Colonic mucosa (tissue), 4 donors: ENCODE data around the gene GRID1. TPM values are rescaled to one million over a fixed set of nuclear protein-coding genes. Genes with fewer than 3 reads are reported as not detected.

ENCODE experiments used
- DNase-seq: peaks from one replicate; pipeline ENCODE4 v3.0.0-alpha.2; 2020
- H3K27ac ChIP-seq: fragments of 200-600 bp; one replicate; pipeline ENCODE4 v1.8.0; 2021
- H3K27me3 ChIP-seq: fragments of 200-600 bp; one replicate; pipeline ENCODE4 v1.8.0; 2021
- H3K36me3 ChIP-seq: fragments of 200-600 bp; one replicate; pipeline ENCODE4 v1.8.0; 2021
- H3K4me1 ChIP-seq: fragments of 200-600 bp; one replicate; pipeline ENCODE4 v1.8.0; 2021; ENCODE audit warnings: mild to moderate bottlenecking
- H3K4me3 ChIP-seq: fragments of 200-600 bp; one replicate; pipeline ENCODE4 v1.8.0; 2021
- H3K9ac ChIP-seq, 2 donors: one replicate each; pipeline ENCODE4 v1.7.0; 2013; ENCODE audit warnings: control low read depth in 2 of 2, low read depth in 2 of 2, low read length in 2 of 2
- H3K9me3 ChIP-seq: fragments of 200-600 bp; one replicate; pipeline ENCODE4 v1.8.0; 2021
- intact Hi-C: fragments of 100-400 bp; cut with DNase I; formaldehyde crosslinking; loops from one replicate; pipeline ENCODE4 v1.14.1; 2022
- total RNA-seq, 2 donors: library from RNA; stranded (reverse); fragmentation: NEBNext Ultra II Directional in 1 of 2; extraction: Animal tissue kit (Norgen Biotek cat#: 25700) in 1 of 2; gene quantifications; one replicate each; pipeline ENCODE4 v1.2.1, GENCODE V29; 2021
- TF ChIP-seq, protein P1 (sequence below): fragments of 200-600 bp; IDR thresholded peaks from one replicate; pipeline ENCODE4 v1.8.0; 2022; ENCODE audit warnings: antibody characterized with exemption, mild to moderate bottlenecking
- donor health status: healthy.
- donor health status: DM: no; HTN: no; CAD: no.
- donor health status: DM: no; HTN: no; CAD: no.

GRID1 gene
- total RNA-seq, 2 donors from 2014 or later, result 0.30 to 0.37 TPM

DNA sequence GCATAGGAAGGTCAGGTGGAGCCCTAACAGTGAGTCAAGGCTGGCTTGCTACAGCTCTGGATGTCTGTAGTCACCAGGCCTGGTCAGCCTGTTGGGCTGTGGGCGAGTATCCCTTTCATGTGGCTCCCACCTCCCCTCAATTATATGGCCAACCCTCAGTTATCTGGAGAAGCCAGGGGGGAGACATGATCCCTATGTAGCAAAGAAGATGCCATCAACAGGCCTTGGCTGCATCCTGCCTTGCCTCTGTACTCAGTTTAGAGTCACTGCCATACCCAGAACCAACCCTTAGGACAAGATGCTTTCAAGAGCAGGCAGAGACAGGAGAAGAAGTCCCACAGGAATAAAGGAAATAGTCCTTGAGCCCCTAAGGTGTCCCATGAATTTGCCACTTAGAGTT, 763.9 kb downstream of the GRID1 start:
- TF ChIP-seq, protein P1, sequence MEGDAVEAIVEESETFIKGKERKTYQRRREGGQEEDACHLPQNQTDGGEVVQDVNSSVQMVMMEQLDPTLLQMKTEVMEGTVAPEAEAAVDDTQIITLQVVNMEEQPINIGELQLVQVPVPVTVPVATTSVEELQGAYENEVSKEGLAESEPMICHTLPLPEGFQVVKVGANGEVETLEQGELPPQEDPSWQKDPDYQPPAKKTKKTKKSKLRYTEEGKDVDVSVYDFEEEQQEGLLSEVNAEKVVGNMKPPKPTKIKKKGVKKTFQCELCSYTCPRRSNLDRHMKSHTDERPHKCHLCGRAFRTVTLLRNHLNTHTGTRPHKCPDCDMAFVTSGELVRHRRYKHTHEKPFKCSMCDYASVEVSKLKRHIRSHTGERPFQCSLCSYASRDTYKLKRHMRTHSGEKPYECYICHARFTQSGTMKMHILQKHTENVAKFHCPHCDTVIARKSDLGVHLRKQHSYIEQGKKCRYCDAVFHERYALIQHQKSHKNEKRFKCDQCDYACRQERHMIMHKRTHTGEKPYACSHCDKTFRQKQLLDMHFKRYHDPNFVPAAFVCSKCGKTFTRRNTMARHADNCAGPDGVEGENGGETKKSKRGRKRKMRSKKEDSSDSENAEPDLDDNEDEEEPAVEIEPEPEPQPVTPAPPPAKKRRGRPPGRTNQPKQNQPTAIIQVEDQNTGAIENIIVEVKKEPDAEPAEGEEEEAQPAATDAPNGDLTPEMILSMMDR, result no peak
- Histone ChIP-seq H3K27ac (no peak overlapping the region), H3K4me1 (no peaks in the 10 kb centered on the region), H3K36me3 (no peaks in the 10 kb centered on the region), H3K4me3 (no peak overlapping the region), H3K27me3 (no peaks in the 10 kb centered on the region), H3K9me3 (no peaks in the 10 kb centered on the region), H3K9ac (no peak overlapping the region)
- intact Hi-C loops, result no loop called here
- DNase-seq, result no peak

DNA sequence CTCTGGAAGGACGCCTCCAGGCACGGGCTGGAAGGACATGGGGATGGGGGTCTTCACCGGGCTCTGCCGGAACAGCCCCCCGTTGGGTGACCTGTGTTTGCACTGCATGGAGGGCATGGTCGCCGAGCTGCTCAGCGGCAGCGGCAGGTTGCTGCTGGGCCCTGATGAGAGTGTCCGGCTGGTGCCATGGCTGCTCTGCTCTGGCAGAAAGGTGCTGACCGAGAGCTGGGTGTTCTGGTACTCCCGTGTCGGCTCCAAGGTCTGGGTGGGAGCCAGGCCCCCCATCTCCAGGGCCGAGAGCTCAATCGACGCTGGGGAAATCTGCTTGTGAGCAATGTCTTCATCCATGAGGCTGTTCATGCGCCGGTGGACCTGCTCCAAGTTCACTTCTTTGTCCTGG, 764.3 kb downstream of the GRID1 start:
- no peaks in the 10 kb centered on the region for H3K27me3 ChIP-seq
- H3K4me1 ChIP-seq, result no peaks in the 10 kb centered on the region
- no peaks in the 10 kb centered on the region for H3K36me3 ChIP-seq
- H3K27ac ChIP-seq, result no peak overlapping the region
- no peaks in the 10 kb centered on the region for H3K9me3 ChIP-seq
- no peak overlapping the region for H3K9ac ChIP-seq
- TF ChIP-seq, protein P1, result no peak
- H3K4me3 ChIP-seq, result no peak overlapping the region
- intact Hi-C loops, result no loop called here
- no peak for DNase-seq

DNA sequence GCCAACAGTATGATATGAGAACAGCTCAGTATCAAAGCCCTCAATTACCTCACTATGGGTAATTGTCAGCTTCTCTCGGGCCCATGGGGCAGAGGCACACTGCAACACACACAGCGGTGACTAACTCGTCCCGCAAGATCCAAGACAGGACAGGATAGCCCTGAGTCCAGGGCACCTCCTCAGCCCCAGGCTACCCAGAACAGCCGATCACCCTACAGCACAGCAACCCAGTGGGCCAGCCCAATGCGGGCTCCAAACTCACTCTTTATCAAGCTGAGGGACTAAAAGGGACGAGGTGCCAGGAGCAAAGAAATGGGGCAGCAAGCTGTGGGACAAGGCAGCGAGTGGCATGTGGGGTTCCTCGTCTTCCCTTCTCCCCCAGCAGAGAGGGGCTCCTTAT, 765.1 kb downstream of the GRID1 start:
- Histone ChIP-seq H3K9me3 (no peaks in the 10 kb centered on the region), H3K27ac (no peak overlapping the region), H3K27me3 (no peaks in the 10 kb centered on the region), H3K36me3 (no peaks in the 10 kb centered on the region), H3K9ac (no peak overlapping the region), H3K4me1 (no peaks in the 10 kb centered on the region), H3K4me3 (no peak overlapping the region)
- intact Hi-C loops, result no loop called here
- DNase-seq, result no peak
- TF ChIP-seq, protein P1, result no peak

DNA sequence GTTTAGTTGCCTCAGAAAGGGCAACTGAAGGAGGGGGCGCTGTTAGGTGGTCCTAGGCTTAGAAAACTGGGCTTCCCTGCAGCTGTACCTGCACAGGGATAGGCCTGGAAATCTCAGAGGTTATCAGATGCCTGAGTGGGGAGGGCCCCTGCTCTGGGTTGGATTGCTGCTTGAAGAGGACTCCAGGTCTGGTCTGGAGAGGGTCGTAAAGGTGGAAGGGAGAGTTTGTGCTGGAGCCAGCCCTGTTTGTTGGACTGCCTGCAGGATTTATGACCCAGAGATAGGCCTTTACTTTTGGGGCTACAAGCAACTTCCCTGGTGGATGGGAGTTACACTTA, 765.9 kb downstream of the GRID1 start:
- intact Hi-C loops, result no loop called here
- Histone ChIP-seq H3K9me3 (no peaks in the 10 kb centered on the region), H3K36me3 (no peaks in the 10 kb centered on the region), H3K4me3 (no peak overlapping the region), H3K27me3 (no peaks in the 10 kb centered on the region), H3K27ac (no peak overlapping the region), H3K9ac (no peak overlapping the region), H3K4me1 (no peaks in the 10 kb centered on the region)
- DNase-seq, result no peak
- TF ChIP-seq, protein P1, result no peak

DNA sequence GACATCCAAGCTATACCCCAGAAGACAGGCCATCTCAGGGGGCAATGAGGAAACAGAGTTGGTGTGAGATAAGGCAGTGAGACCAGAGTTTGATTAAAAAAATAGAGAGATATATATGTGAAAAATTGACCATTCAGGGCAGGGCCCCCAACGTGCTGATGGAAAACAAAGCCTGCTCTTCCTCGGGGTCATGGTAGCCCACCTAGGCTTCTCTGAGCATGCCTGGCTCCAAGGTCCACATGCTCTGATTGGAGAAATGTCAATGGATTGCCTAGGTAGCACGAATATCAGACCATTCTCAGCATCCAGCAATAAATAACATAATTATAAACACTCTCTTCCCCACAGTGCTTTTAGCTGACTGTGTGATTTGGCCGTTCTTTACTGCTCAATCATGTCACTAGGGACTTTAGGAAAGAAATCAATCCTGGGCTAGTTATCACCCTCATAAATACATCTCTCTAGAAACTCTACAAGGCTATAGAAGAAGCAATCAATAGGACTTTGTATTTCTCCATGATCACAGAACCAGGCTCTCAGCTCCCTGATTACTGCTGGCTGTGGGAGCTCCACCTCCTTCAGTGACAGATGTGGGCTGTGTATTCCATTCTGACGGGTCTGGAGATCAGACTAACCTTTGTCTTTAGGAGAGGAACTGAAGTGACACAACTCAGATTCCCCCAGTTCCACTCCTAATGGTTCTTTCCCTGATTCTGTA, 766.4 kb downstream of the GRID1 start:
- intact Hi-C loops, result no loop called here
- no peaks in the 10 kb centered on the region for H3K9me3 ChIP-seq
- no peak overlapping the region for H3K4me3 ChIP-seq
- no peaks in the 10 kb centered on the region for H3K27me3 ChIP-seq
- H3K36me3 ChIP-seq, result no peaks in the 10 kb centered on the region
- H3K4me1 ChIP-seq, result no peaks in the 10 kb centered on the region
- no peak for DNase-seq
- TF ChIP-seq, protein P1, result no peak
- H3K27ac ChIP-seq, result no peak overlapping the region
- H3K9ac ChIP-seq, result no peak overlapping the region
